SK-N-SH (cell line): Measurements from ENCODE around the gene PDE4B. TPM values are rescaled to one million over a fixed set of nuclear protein-coding genes. Genes with fewer than 3 reads are reported as not detected.

Experiments
- CTCF ChIA-PET: fragments of 300-600, 350-600 bp; formaldehyde crosslinking; extraction: SDS; loops from one replicate; lab custom pipeline; 2021; lab: Yijun Ruan, JAX
- POLR2A ChIA-PET: fragments of 350-600 bp; sonication (Branson Sonifier 250); formaldehyde crosslinking; extraction: SDS; loops from one replicate; lab custom pipeline; 2020; ENCODE audit warnings: antibody characterized with exemption, inconsistent platforms; lab: Yijun Ruan, JAX
- DNase-seq: peaks from one replicate; pipeline ENCODE4 v3.0.0; 2012
- H2AFZ ChIP-seq: fragments of 200-600 bp; sonication (generic); 2 replicates; pipeline ENCODE4 v1.8.1; 2016; ENCODE audit warnings: antibody characterized with exemption, mild to moderate bottlenecking, low read depth
- H3F3A ChIP-seq: fragments of 200-600 bp; sonication (generic); replicated peaks from 2 replicates; pipeline ENCODE3; 2016; ENCODE audit warnings: antibody characterized with exemption, mild to moderate bottlenecking; ENCODE audit not compliant: insufficient read depth
- H3K27ac ChIP-seq, 2 experiments: fragments of 200-500 bp in 1 of 2; fragments of 200-600 bp in 1 of 2; sonication (Bioruptor generic) in 1 of 2; sonication (generic), shearing (Covaris generic) in 1 of 2; 2 replicates each; pipeline versions ENCODE4 v1.5.1 to v1.6.1; 2014 to 2016; ENCODE audit warnings: low read depth in 2 of 2, inconsistent platforms in 1 of 2, low read length in 1 of 2, mild to moderate bottlenecking in 1 of 2, mixed read lengths in 1 of 2
- H3K27me3 ChIP-seq: fragments of 200-600 bp; sonication (generic), shearing (Covaris generic); 2 replicates; pipeline ENCODE4 v1.6.1; 2016; ENCODE audit warnings: mixed run types; ENCODE audit not compliant: insufficient read depth
- H3K36me3 ChIP-seq, 2 experiments: fragments of 200-500 bp in 1 of 2; fragments of 200-600 bp in 1 of 2; sonication (Bioruptor generic) in 1 of 2; sonication (generic) in 1 of 2; replicated peaks in 1 of 2; 2 replicates each; pipeline versions ENCODE3 to v1.5.1; 2014 to 2016; ENCODE audit warnings: low read length in 1 of 2, mild to moderate bottlenecking in 1 of 2; ENCODE audit not compliant: insufficient read depth in 2 of 2, control insufficient read depth in 1 of 2
- H3K4me1 ChIP-seq, 2 experiments: fragments of 200-500 bp in 1 of 2; fragments of 200-600 bp in 1 of 2; sonication (Bioruptor generic) in 1 of 2; sonication (generic), shearing (Covaris generic) in 1 of 2; 2 replicates each; pipeline versions ENCODE4 v1.5.1 to v1.6.1; 2014 to 2016; ENCODE audit warnings: low read depth in 1 of 2, low read length in 1 of 2, mixed run types in 1 of 2; ENCODE audit not compliant: insufficient read depth in 2 of 2, control insufficient read depth in 1 of 2
- H3K4me2 ChIP-seq: fragments of 200-600 bp; sonication (generic), shearing (Covaris generic); 2 replicates; pipeline ENCODE4 v1.6.1; 2017; ENCODE audit warnings: mixed run types
- H3K4me3 ChIP-seq, 2 experiments: fragments of 200-500 bp in 1 of 2; fragments of 200-600 bp in 1 of 2; sonication (Bioruptor generic) in 1 of 2; sonication (generic), shearing (Covaris generic) in 1 of 2; 2 replicates each; pipeline versions ENCODE4 v1.5.1 to v1.8.1; 2014 to 2016; ENCODE audit warnings: low read depth in 2 of 2, inconsistent platforms in 1 of 2, low read length in 1 of 2, mild to moderate bottlenecking in 1 of 2, mixed read lengths in 1 of 2, moderate library complexity in 1 of 2
- H3K79me2 ChIP-seq: fragments of 200-600 bp; sonication (generic); 2 replicates; pipeline ENCODE4 v1.8.1; 2017; ENCODE audit warnings: mild to moderate bottlenecking; ENCODE audit not compliant: insufficient read depth
- H3K9ac ChIP-seq: fragments of 200-600 bp; sonication (generic); 2 replicates; pipeline ENCODE4 v1.6.1; 2017; ENCODE audit warnings: mixed run types
- H3K9me2 ChIP-seq: fragments of 200-600 bp; sonication (generic); 2 replicates; pipeline ENCODE4 v1.6.1; 2017; ENCODE audit warnings: mixed run types
- H3K9me3 ChIP-seq: fragments of 200-600 bp; sonication (generic); 2 replicates; pipeline ENCODE4 v1.6.1; 2017; ENCODE audit warnings: mixed run types, mild to moderate bottlenecking, moderate library complexity
- H4K20me1 ChIP-seq: fragments of 200-600 bp; sonication (generic); 2 replicates; pipeline ENCODE4 v1.6.1; 2017; ENCODE audit warnings: mild to moderate bottlenecking, mixed run types; ENCODE audit not compliant: insufficient read depth
- CTCF ChIP-seq: fragments of 200-600 bp; sonication (generic); IDR thresholded peaks from 2 replicates; pipeline ENCODE4 v1.6.1; 2017; ENCODE audit warnings: antibody characterized with exemption, mild to moderate bottlenecking, moderate library complexity
- FOSL2 ChIP-seq: IDR thresholded peaks from 2 replicates; pipeline ENCODE4 v1.4.0; 2012; ENCODE audit warnings: low read depth, mild to moderate bottlenecking, moderate library complexity, borderline replicate concordance
- FOXM1 ChIP-seq: IDR thresholded peaks from 2 replicates; pipeline ENCODE4 v1.4.0; 2012; ENCODE audit warnings: low read depth, mild to moderate bottlenecking
- JUND ChIP-seq: IDR thresholded peaks from 2 replicates; pipeline ENCODE4 v1.4.0; 2012
- MEF2A ChIP-seq: IDR thresholded peaks from 2 replicates; pipeline ENCODE4 v1.4.0; 2012; ENCODE audit warnings: low read depth, borderline replicate concordance
- RAD21 ChIP-seq: IDR thresholded peaks from 2 replicates; pipeline ENCODE4 v1.6.1; 2012; ENCODE audit warnings: mild to moderate bottlenecking, low read length
- RCOR1 ChIP-seq: fragments of 150-350 bp; IDR thresholded peaks from 2 replicates; pipeline ENCODE4 v1.6.1; 2017; ENCODE audit warnings: antibody characterized with exemption, low read length
- RXRA ChIP-seq: IDR thresholded peaks from 2 replicates; pipeline ENCODE4 v1.4.0; 2012; ENCODE audit warnings: low read depth, mild to moderate bottlenecking, borderline replicate concordance
- SMC3 ChIP-seq: IDR thresholded peaks from 2 replicates; pipeline ENCODE4 v1.6.1; 2012; ENCODE audit warnings: low read depth, low read length, improper control_type of control experiment
- TEAD4 ChIP-seq: IDR thresholded peaks from 2 replicates; pipeline ENCODE4 v1.4.0; 2012; ENCODE audit warnings: mild to moderate bottlenecking, borderline replicate concordance; ENCODE audit not compliant: insufficient read depth
- WGBS: methylation state at CpG from one replicate; pipeline ENCODE4 v1.1.6; 2017; ENCODE audit warnings: low lambda C conversion rate; 5-methylcytosine and 5-hydroxymethylcytosine counted together
- polyA plus RNA-seq, 3 experiments: library from polyadenylated mRNA; depleted of rRNA; stranded (reverse); fragments of >200 nt; gene quantifications; 2 replicates each; pipeline ENCODE4 v1.2.3, GENCODE V29; 2012
- TF ChIP-seq, protein P1 (sequence below): fragments of 150-350 bp; IDR thresholded peaks from 2 replicates; pipeline ENCODE4 v1.6.1; 2016; ENCODE audit warnings: mild to moderate bottlenecking, low read depth, low read length

The PDE4B gene
- polyA plus RNA-seq, 1 of the 3 experiments (the other 2 are of a cell fraction): 1.9 TPM

GRCh38 chr1:66269222-66269621 lies 476.5 kb downstream of the PDE4B start (continued):
- TF ChIP-seq CTCF: no peak

DNA sequence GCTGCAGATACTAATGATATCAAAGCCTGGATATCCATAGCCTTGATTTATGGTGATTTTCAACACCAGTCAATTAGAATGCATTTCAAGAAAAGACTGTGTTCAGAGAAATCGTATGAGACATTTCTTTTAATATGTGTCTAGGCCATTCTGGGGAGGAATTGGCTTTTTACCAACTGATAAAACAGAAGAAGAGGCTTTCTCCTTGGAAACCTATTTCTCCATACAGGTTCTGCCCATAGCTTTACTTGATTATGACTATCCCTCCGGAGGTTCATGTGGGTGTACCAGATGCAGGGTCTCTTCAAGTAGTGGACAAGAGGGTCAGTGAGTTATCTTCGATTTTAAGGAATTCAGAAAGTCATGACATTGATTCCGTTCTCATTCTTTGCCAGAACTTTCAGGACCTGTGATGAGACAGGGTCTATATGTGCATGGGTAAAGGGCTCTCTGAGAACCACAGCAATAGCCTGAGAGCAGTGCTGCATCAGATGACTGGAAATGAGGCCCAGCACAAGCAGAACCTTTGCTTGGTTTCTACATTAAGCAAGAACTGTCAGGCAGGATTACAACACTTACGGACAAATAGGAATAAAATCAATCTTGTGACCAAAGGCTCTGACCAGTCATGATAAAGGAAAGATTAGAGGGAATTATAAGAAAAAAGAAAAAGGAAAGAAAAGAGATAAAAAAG lies 477.6 kb downstream of the PDE4B start:
- Histone ChIP-seq H3K79me2 (no peaks in the 10 kb centered on the region), H3K9me2 (no peaks in the 10 kb centered on the region), H3K9ac (no peak overlapping the region), H2AFZ (no peak overlapping the region), H3K36me3 (no peaks in the 10 kb centered on the region), H4K20me1 (no peaks in the 10 kb centered on the region), H3K4me1 (peaks cover 16 to 46% of the 10 kb centered on the region in 2 experiments; a peak in 3 of 4 replicates), H3K27me3 (no peaks in the 10 kb centered on the region), H3K27ac (peak overlapping the region; percentile 75 to 91; a peak in 3 of 4 replicates), H3K4me3 (no peak overlapping the region), H3K9me3 (no peaks in the 10 kb centered on the region), H3K4me2 (no peak overlapping the region), H3F3A (peaks cover 16% of the 10 kb centered on the region)
- DNase-seq: no peak
- POLR2A ChIA-PET: interaction anchor here (2.0 kb wide), 1 partner anchor 61 kb away, joined by 7 read pairs; no protein-coding TSS in a partner anchor
- CTCF ChIA-PET: interaction anchor here (0.8 to 1.7 kb wide), 5 partner anchors 10 to 176 kb away, joined by 3 to 6 read pairs (median 3); no protein-coding TSS in a partner anchor
- WGBS: 79% methylated on average over 5 of the region's 5 CpGs
- no peak for TF ChIP-seq SMC3
- no peak for TF ChIP-seq RXRA
- no peak for TF ChIP-seq TEAD4
- no peak for TF ChIP-seq FOSL2
- TF ChIP-seq, protein P1, sequence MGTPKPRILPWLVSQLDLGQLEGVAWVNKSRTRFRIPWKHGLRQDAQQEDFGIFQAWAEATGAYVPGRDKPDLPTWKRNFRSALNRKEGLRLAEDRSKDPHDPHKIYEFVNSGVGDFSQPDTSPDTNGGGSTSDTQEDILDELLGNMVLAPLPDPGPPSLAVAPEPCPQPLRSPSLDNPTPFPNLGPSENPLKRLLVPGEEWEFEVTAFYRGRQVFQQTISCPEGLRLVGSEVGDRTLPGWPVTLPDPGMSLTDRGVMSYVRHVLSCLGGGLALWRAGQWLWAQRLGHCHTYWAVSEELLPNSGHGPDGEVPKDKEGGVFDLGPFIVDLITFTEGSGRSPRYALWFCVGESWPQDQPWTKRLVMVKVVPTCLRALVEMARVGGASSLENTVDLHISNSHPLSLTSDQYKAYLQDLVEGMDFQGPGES: no peak
- no peak for TF ChIP-seq MEF2A
- TF ChIP-seq RAD21: no peak
- no peak for TF ChIP-seq JUND
- no peak for TF ChIP-seq FOXM1
- no peak for TF ChIP-seq RCOR1
